Nephron progenitor cell (in vitro differentiated cells): ENCODE measurements around the gene BAG3.
A peak's percentile ranks its signal among the peaks of the same experiment; 100 is the strongest.

ENCODE experiments used
- DNase-seq: peaks from one replicate; pipeline ENCODE4 v3.0.0; 2021
- H3K27ac Mint-ChIP-seq: 2 replicates; pipeline ENCODE4 v1.8.0; 2021; ENCODE audit warnings: mild to moderate bottlenecking, moderate library complexity, mixed read lengths
- H3K27me3 Mint-ChIP-seq: 2 replicates; pipeline ENCODE4 v1.8.0; 2021; ENCODE audit warnings: mild to moderate bottlenecking, low read depth, mixed read lengths; ENCODE audit not compliant: poor library complexity
- H3K36me3 Mint-ChIP-seq: 2 replicates; pipeline ENCODE4 v1.8.0; 2021; ENCODE audit warnings: low read depth, mixed read lengths
- H3K4me1 Mint-ChIP-seq: 2 replicates; pipeline ENCODE4 v1.8.0; 2021; ENCODE audit warnings: mixed read lengths
- H3K4me3 Mint-ChIP-seq: 2 replicates; pipeline ENCODE4 v1.8.0; 2021; ENCODE audit warnings: mild to moderate bottlenecking, moderate library complexity, mixed read lengths
- H3K9me3 Mint-ChIP-seq: 2 replicates; pipeline ENCODE4 v1.8.0; 2021; ENCODE audit warnings: mild to moderate bottlenecking, moderate library complexity, mixed read lengths
- TF ChIP-seq, protein P1 (sequence below): fragments of 200-600 bp; sonication (generic); IDR thresholded peaks from 2 replicates; pipeline ENCODE4 v1.5.0; 2021; ENCODE audit warnings: antibody characterized with exemption

BAG3 gene

GRCh38 chr10:119726676-119727261, 75.6 kb downstream of the BAG3 start:
- Mint-ChIP-seq H3K4me1 (peaks cover 52% of the 10 kb centered on the region), H3K27me3 (no peaks in the 10 kb centered on the region), H3K27ac (peak overlapping the region; percentile 90), H3K9me3 (no peaks in the 10 kb centered on the region), H3K36me3 (peaks cover 12% of the 10 kb centered on the region), H3K4me3 (peak overlapping the region; percentile 87)
- TF ChIP-seq, protein P1, sequence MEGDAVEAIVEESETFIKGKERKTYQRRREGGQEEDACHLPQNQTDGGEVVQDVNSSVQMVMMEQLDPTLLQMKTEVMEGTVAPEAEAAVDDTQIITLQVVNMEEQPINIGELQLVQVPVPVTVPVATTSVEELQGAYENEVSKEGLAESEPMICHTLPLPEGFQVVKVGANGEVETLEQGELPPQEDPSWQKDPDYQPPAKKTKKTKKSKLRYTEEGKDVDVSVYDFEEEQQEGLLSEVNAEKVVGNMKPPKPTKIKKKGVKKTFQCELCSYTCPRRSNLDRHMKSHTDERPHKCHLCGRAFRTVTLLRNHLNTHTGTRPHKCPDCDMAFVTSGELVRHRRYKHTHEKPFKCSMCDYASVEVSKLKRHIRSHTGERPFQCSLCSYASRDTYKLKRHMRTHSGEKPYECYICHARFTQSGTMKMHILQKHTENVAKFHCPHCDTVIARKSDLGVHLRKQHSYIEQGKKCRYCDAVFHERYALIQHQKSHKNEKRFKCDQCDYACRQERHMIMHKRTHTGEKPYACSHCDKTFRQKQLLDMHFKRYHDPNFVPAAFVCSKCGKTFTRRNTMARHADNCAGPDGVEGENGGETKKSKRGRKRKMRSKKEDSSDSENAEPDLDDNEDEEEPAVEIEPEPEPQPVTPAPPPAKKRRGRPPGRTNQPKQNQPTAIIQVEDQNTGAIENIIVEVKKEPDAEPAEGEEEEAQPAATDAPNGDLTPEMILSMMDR = no peak
- DNase-seq = no peak
